ENCODE results near the gene DCPS.
"Not testable (repeated sequence)": the region's sequence is repeated elsewhere in the genome, so short reads cannot be mapped to it uniquely, and the experiment has no call there.

Gene DCPS

GRCh38 chr11:126370016-126370415 lies 66.2 kb downstream of the DCPS start:
- in situ Hi-C loops (cut with MboI; ENCODE audit: low pct_unique_long_range_greater_than_20kb, low sequenced_read_pairs, unreplicated experiment): no loop called here
- TF ChIP-seq CTCF (IDR thresholded peaks at IDR 0.05; ENCODE audit: extremely low read depth, insufficient read depth, missing control alignments): no peak
- no peak for DNase-seq (ENCODE audit: low spot score)

- in situ Hi-C loops (cut with MboI; ENCODE audit: low pct_unique_long_range_greater_than_20kb, low sequenced_read_pairs, unreplicated experiment): no loop called here
- TF ChIP-seq CTCF (IDR thresholded peaks at IDR 0.05; ENCODE audit: extremely low read depth, insufficient read depth, missing control alignments): no peak
- DNase-seq (ENCODE audit: low spot score): no peak
Observed at GRCh38 chr11:126371595-126371994, 67.7 kb downstream of the DCPS start.

GRCh38 chr11:126373389-126374066 lies 69.7 kb downstream of the DCPS start:
- in situ Hi-C loops (cut with MboI; ENCODE audit: low pct_unique_long_range_greater_than_20kb, low sequenced_read_pairs, unreplicated experiment); DNase-seq (ENCODE audit: low spot score): not testable (repeated sequence)

- DNase-seq (ENCODE audit: low spot score); in situ Hi-C loops (cut with MboI; ENCODE audit: low pct_unique_long_range_greater_than_20kb, low sequenced_read_pairs, unreplicated experiment): not testable (repeated sequence)
Observed at GRCh38 chr11:126374562-126375300, 70.9 kb downstream of the DCPS start.

GRCh38 chr11:126375726-126376125 lies 71.9 kb downstream of the DCPS start:
- in situ Hi-C loops (cut with MboI; ENCODE audit: low pct_unique_long_range_greater_than_20kb, low sequenced_read_pairs, unreplicated experiment): no loop called here
- no peak for DNase-seq (ENCODE audit: low spot score)

GRCh38 chr11:126378763-126379162 lies 74.9 kb downstream of the DCPS start:
- no peak for TF ChIP-seq CTCF (IDR thresholded peaks at IDR 0.05; ENCODE audit: extremely low read depth, insufficient read depth, missing control alignments)
- in situ Hi-C loops (cut with MboI; ENCODE audit: low pct_unique_long_range_greater_than_20kb, low sequenced_read_pairs, unreplicated experiment): no loop called here
- no peak for DNase-seq (ENCODE audit: low spot score)

More at GRCh38 chr11:126375726-126376125, 71.9 kb downstream of the DCPS start:
- no peak for TF ChIP-seq CTCF (IDR thresholded peaks at IDR 0.05; ENCODE audit: extremely low read depth, insufficient read depth, missing control alignments)

- no peak for DNase-seq (ENCODE audit: low spot score)
- in situ Hi-C loops (cut with MboI; ENCODE audit: low pct_unique_long_range_greater_than_20kb, low sequenced_read_pairs, unreplicated experiment): no loop called here
- no peak for TF ChIP-seq CTCF (IDR thresholded peaks at IDR 0.05; ENCODE audit: extremely low read depth, insufficient read depth, missing control alignments)
Observed at GRCh38 chr11:126380909-126381308, 77.0 kb downstream of the DCPS start.

GRCh38 chr11:126381960-126382359 lies 78.1 kb downstream of the DCPS start:
- in situ Hi-C loops (cut with MboI; ENCODE audit: low pct_unique_long_range_greater_than_20kb, low sequenced_read_pairs, unreplicated experiment); DNase-seq (ENCODE audit: low spot score): not testable (repeated sequence)

GRCh38 chr11:126382641-126383040 lies 78.8 kb downstream of the DCPS start:
- DNase-seq (ENCODE audit: low spot score); in situ Hi-C loops (cut with MboI; ENCODE audit: low pct_unique_long_range_greater_than_20kb, low sequenced_read_pairs, unreplicated experiment): not testable (repeated sequence)
